Smooth muscle cell of the brain vasculature (primary cell): ENCODE measurements around the gene HELT.
"Not testable (repeated sequence)": the region's sequence is repeated elsewhere in the genome, so short reads cannot be mapped to it uniquely, and the experiment has no call there.

ENCODE experiments used
- DNase-seq: peaks from one replicate; pipeline ENCODE4 v3.0.0-alpha.2; 2012; ENCODE audit warnings: low read depth, low spot score

Gene HELT, protein sequence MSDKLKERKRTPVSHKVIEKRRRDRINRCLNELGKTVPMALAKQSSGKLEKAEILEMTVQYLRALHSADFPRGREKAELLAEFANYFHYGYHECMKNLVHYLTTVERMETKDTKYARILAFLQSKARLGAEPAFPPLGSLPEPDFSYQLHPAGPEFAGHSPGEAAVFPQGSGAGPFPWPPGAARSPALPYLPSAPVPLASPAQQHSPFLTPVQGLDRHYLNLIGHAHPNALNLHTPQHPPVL

GRCh38 chr4:185017964-185018772, at the start of gene HELT:
Gene HELT, plus strand, starts transcription at chr4:185018490. Its CDS starts 439 bp downstream, at chr4:185018929.
- DNase-seq = no peak

GRCh38 chr4:184968784-184969201, 49.5 kb upstream of the HELT start:
- DNase-seq = no peak

- no peak for DNase-seq
These were observed 48.7 kb upstream of the HELT start for GRCh38 chr4:184969610-184970009.

DNA sequence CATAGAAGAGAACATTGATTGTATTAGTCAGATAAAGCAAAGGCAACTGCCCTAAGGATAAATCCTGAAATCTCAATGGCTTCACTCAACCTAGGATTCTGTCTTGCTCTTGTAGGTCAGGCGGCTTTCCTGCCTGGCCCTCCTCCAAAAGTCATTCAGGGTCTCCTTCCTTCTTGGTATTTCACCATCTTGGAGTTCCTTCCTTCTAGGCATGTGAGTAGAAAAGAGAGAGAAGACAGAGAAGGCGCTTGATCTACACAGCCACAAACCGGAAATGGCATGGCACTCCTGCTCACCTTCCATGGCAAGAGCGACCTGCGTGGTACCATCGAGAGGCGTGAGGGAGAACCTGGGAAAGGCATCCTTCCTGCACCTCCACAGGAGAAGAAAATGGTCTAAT, 45.3 kb upstream of the HELT start:
- DNase-seq = no peak

GRCh38 chr4:184976348-184976747, 41.9 kb upstream of the HELT start:
- DNase-seq = not testable (repeated sequence)

GRCh38 chr4:184977747-184978146, 40.5 kb upstream of the HELT start:
- DNase-seq = no peak

- no peak for DNase-seq
These were observed 40.1 kb upstream of the HELT start for GRCh38 chr4:184978211-184978610.

GRCh38 chr4:184979461-184980124, 38.7 kb upstream of the HELT start:
- no peak for DNase-seq

- no peak for DNase-seq
These were observed 38.0 kb upstream of the HELT start for GRCh38 chr4:184980261-184980660.

DNA sequence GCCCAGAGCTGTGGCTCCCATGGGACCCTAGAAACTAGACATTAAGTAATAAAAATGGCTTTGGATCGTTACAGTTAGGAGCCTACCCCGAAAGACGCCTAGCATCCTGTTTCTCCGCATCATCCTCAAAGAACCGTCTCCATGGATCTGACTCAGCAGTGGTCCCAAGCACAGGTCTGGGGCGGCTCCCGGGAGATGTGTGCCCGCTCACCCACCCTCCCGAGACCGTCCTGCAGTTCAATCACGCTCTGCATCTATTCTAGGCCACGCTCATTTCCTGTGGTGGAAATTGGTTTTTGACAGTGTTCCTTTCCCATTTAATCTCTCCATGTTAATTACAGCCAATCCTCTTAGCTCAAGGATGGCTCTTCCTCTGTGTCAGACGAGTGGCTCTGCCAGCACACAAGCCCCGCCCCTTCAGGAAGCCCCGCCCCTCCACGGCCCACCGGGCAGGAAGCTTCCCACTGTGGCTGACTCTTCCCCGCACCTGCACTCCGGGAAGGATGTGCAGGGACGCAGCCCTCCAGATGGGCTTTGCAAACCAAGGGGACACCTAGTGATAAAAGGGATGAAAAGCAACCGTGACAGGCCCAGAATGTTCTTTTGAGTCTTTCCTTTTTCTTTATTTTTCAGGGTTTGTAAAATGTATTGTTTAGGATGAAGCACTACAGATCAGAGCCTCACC, 34.5 kb upstream of the HELT start:
- no peak for DNase-seq

- no peak for DNase-seq
These were observed 30.7 kb upstream of the HELT start for GRCh38 chr4:184987493-184988031.

GRCh38 chr4:184988611-184989010, 29.7 kb upstream of the HELT start:
- no peak for DNase-seq

DNA sequence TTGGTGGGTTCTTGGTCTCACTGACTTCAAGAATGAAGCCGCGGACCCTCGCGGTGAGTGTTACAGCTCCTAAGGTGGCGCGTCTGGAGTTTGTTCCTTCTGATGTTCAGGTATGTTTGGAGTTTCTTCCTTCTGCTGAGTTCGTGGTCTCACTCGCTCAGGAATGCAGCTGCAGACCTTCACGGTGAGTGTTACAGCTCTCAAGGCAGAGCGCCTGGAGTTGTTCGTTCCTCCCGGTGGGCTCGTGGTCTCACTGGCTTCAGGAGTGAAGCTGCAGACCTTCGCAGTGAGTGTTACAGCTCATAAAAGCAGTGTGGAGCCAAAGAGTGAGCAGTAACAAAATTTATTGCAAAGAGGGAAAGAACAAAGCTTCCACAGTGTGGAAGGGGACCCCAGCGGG, 29.0 kb upstream of the HELT start:
- DNase-seq = not testable (repeated sequence)

GRCh38 chr4:184990131-184990530, 28.2 kb upstream of the HELT start:
- not testable (repeated sequence) for DNase-seq

DNA sequence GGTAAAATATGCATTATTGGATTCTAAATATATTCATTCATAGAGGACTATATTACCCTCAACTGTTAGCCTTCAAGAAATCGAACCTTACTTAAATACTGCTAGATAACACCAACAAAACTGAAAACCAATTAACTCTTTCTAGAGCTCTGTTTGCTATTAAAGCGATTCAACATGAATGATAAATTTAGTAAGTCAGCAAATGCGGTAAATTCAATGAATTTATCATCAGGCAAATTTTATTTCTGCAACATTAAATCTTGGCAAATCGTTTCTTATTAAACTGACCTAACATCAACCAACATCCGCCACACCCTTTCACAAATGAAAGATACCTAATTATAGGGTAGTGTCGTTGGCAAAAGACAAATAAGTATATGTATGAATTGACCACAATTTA, 26.4 kb upstream of the HELT start:
- no peak for DNase-seq

GRCh38 chr4:184992422-184992821, 25.9 kb upstream of the HELT start:
- DNase-seq = no peak

- DNase-seq = no peak
These were observed 25.0 kb upstream of the HELT start for GRCh38 chr4:184993247-184993646.

- no peak for DNase-seq
These were observed 24.2 kb upstream of the HELT start for GRCh38 chr4:184994010-184994622.

DNA sequence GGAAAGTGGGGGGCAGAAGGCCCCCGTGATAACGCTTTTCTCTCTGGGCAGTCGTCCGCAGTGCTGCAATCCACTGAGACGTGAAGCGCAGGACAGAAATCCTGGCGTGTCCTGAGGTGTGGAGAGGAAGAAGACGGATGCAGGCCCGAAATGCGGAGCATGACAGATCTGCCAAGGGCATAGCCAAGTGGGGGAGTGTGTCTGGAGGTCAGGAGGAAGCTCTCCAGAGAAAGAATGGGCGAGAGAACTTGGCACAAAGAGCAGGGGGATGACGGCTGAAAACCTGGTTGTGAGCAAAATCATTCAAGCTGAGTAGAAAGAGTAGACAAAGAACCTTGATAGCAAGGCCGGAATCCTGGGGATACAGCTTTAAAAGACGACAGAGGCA, 23.7 kb upstream of the HELT start:
- no peak for DNase-seq

GRCh38 chr4:184997656-184998055, 20.6 kb upstream of the HELT start:
- DNase-seq = not testable (repeated sequence)

DNA sequence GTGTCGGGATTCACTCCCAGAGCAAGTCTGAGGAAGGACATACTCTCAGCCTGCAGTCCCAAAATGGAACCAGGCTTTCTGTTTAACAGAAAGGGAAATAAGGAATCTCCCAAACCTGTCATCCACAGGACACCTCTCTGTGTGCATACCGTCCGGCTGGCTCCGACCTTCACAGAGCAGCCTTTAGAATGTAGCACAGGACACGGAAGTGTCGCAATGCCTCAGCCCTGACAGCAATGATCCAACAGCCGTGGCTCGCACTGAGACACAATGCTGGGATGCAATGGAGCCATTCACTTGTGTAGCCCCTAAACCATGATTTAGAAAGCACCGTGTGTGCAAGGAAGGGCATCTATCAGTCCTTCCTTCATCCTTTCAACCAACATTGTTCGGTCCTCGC, 15.5 kb upstream of the HELT start:
- DNase-seq = no peak
